ENCODE results near the gene NUDT5. TPM values are rescaled to one million over a fixed set of nuclear protein-coding genes. Genes with fewer than 3 reads are reported as not detected.
"Not testable (repeated sequence)": the region's sequence is repeated elsewhere in the genome, so short reads cannot be mapped to it uniquely, and the experiment has no call there.

The NUDT5 gene
- total RNA-seq, 2 donors from 2014 or later = 44.7 to 53.9 TPM

- H3K36me3 ChIP-seq = peaks cover 24% of the 10 kb centered on the region
- H3K27ac ChIP-seq = no peak overlapping the region
- H3K27me3 ChIP-seq (replicated peaks; ENCODE audit: insufficient read depth) = no peaks in the 10 kb centered on the region
- no peaks in the 10 kb centered on the region for H3K4me1 ChIP-seq (ENCODE audit: control insufficient read depth in 1 of 2, low read depth in 2 of 2)
- DNase-seq (ENCODE audit: low spot score) (no peak), ATAC-seq (ENCODE audit: insufficient number of reproducible peaks, low FRiP score, low read depth) (no peak)
- no peak overlapping the region for H3K4me3 ChIP-seq
- no peak for TF ChIP-seq CTCF (IDR thresholded peaks at IDR 0.05)
- H3K9me3 ChIP-seq = no peaks in the 10 kb centered on the region
These were observed 15.3 kb downstream of the NUDT5 start for GRCh38 chr10:12180221-12180974.

- no peak overlapping the region for H3K27ac ChIP-seq
- H3K4me1 ChIP-seq (ENCODE audit: control insufficient read depth in 1 of 2, low read depth in 2 of 2) = no peaks in the 10 kb centered on the region
- no peak for TF ChIP-seq CTCF (IDR thresholded peaks at IDR 0.05)
- DNase-seq (ENCODE audit: low spot score) (no peak), ATAC-seq (ENCODE audit: insufficient number of reproducible peaks, low FRiP score, low read depth) (no peak)
- no peak overlapping the region for H3K4me3 ChIP-seq
- H3K36me3 ChIP-seq = peaks cover 27% of the 10 kb centered on the region
- no peaks in the 10 kb centered on the region for H3K27me3 ChIP-seq (replicated peaks; ENCODE audit: insufficient read depth)
- no peaks in the 10 kb centered on the region for H3K9me3 ChIP-seq
These were observed 16.0 kb downstream of the NUDT5 start for GRCh38 chr10:12179606-12180170.

- Histone ChIP-seq H3K4me1 (ENCODE audit: control insufficient read depth in 1 of 2, low read depth in 2 of 2) (no peaks in the 10 kb centered on the region), H3K4me3 (no peak overlapping the region), H3K36me3 (peaks cover 41% of the 10 kb centered on the region), H3K27me3 (replicated peaks; ENCODE audit: insufficient read depth) (no peaks in the 10 kb centered on the region), H3K27ac (no peak overlapping the region), H3K9me3 (no peaks in the 10 kb centered on the region)
- ATAC-seq (ENCODE audit: insufficient number of reproducible peaks, low FRiP score, low read depth) = no peak
- DNase-seq (ENCODE audit: low spot score) = no peak
- TF ChIP-seq CTCF (IDR thresholded peaks at IDR 0.05) = no peak
These were observed 18.0 kb downstream of the NUDT5 start for GRCh38 chr10:12177642-12178041.

GRCh38 chr10:12171512-12171911 is 24.2 kb downstream of the NUDT5 start:
- not testable (repeated sequence) for H3K4me1 ChIP-seq (ENCODE audit: control insufficient read depth in 1 of 2, low read depth in 2 of 2); H3K9me3 ChIP-seq; H3K27ac ChIP-seq; H3K4me3 ChIP-seq; DNase-seq (ENCODE audit: low spot score); ATAC-seq (ENCODE audit: insufficient number of reproducible peaks, low FRiP score, low read depth); H3K27me3 ChIP-seq (replicated peaks; ENCODE audit: insufficient read depth)
- peaks cover 48% of the 10 kb centered on the region for H3K36me3 ChIP-seq

GRCh38 chr10:12165999-12166775 is 29.5 kb downstream of the NUDT5 start:
- no peak for ATAC-seq (ENCODE audit: insufficient number of reproducible peaks, low FRiP score, low read depth)
- Histone ChIP-seq H3K4me1 (ENCODE audit: control insufficient read depth in 1 of 2, low read depth in 2 of 2) (no peaks in the 10 kb centered on the region), H3K27ac (no peak overlapping the region), H3K4me3 (no peak overlapping the region), H3K36me3 (peaks cover 54% of the 10 kb centered on the region), H3K9me3 (no peaks in the 10 kb centered on the region), H3K27me3 (replicated peaks; ENCODE audit: insufficient read depth) (no peaks in the 10 kb centered on the region)
- no peak for TF ChIP-seq CTCF (IDR thresholded peaks at IDR 0.05)
- DNase-seq (ENCODE audit: low spot score) = no peak

All from thoracic aorta (tissue), 2 donors.